ENCODE results near the gene CAPN14. TPM values are rescaled to one million over a fixed set of nuclear protein-coding genes. Genes with fewer than 3 reads are reported as not detected.

The CAPN14 gene
- total and polyA plus RNA-seq, 2 experiments from 2014 or later, result 0.06 to 0.33 TPM

- H3K9me3 ChIP-seq (ENCODE audit: low read depth), result no peaks in the 10 kb centered on the region
- no peaks in the 10 kb centered on the region for H3K4me1 ChIP-seq (ENCODE audit: insufficient read depth)
- TF ChIP-seq EZH2 (IDR thresholded peaks at IDR 0.05; ENCODE audit: borderline replicate concordance), result no peak
- TF ChIP-seq CTCF (IDR thresholded peaks at IDR 0.05; ENCODE audit: poor library complexity), result no peak
- no peaks in the 10 kb centered on the region for H3K9me2 ChIP-seq (replicated peaks; ENCODE audit: insufficient read depth)
- no peak overlapping the region for H3K4me2 ChIP-seq
- H3K4me3 ChIP-seq, result no peak overlapping the region
- peaks cover 20% of the 10 kb centered on the region for H3K27me3 ChIP-seq
- H3K27ac ChIP-seq, result no peak overlapping the region
- H4K20me1 ChIP-seq (ENCODE audit: insufficient read depth, poor library complexity, severe bottlenecking), result no peaks in the 10 kb centered on the region
- no peak overlapping the region for H2AFZ ChIP-seq
- no peaks in the 10 kb centered on the region for H3K79me2 ChIP-seq
- H3K36me3 ChIP-seq (replicated peaks; ENCODE audit: insufficient read depth, low read depth), result no peaks in the 10 kb centered on the region
- WGBS (ENCODE audit: low lambda C conversion rate, missing lambda C conversion rate), result 85% methylated on average over 6 of the region's 6 CpGs
- DNase-seq (ENCODE audit: low spot score), result no peak
Measured at GRCh38 chr2:31150120-31150670, 67.1 kb downstream of the CAPN14 start.

GRCh38 chr2:31148514-31148913, 68.8 kb downstream of the CAPN14 start:
- H3K9me3 ChIP-seq (ENCODE audit: low read depth), result no peaks in the 10 kb centered on the region
- H3K36me3 ChIP-seq (replicated peaks; ENCODE audit: insufficient read depth, low read depth), result no peaks in the 10 kb centered on the region
- H3K27me3 ChIP-seq, result peaks cover 34% of the 10 kb centered on the region
- no peak overlapping the region for H2AFZ ChIP-seq
- H3K4me1 ChIP-seq (ENCODE audit: insufficient read depth), result no peaks in the 10 kb centered on the region
- H4K20me1 ChIP-seq (ENCODE audit: insufficient read depth, poor library complexity, severe bottlenecking), result no peaks in the 10 kb centered on the region
- no peaks in the 10 kb centered on the region for H3K79me2 ChIP-seq
- 82% methylated on average over 2 of the region's 2 CpGs for WGBS (ENCODE audit: low lambda C conversion rate, missing lambda C conversion rate)
- DNase-seq (ENCODE audit: low spot score), result no peak
- TF ChIP-seq CTCF (IDR thresholded peaks at IDR 0.05; ENCODE audit: poor library complexity), result no peak
- TF ChIP-seq EZH2 (IDR thresholded peaks at IDR 0.05; ENCODE audit: borderline replicate concordance), result no peak
- no peak for TF ChIP-seq EZH2phosphoT487 (IDR thresholded peaks at IDR 0.05; ENCODE audit: low read depth, severe bottlenecking, unreplicated experiment)
- no peak overlapping the region for H3K27ac ChIP-seq
- no peaks in the 10 kb centered on the region for H3K9me2 ChIP-seq (replicated peaks; ENCODE audit: insufficient read depth)
- H3K4me2 ChIP-seq, result no peak overlapping the region
- H3K4me3 ChIP-seq, result no peak overlapping the region

- Histone ChIP-seq H3K36me3 (replicated peaks; ENCODE audit: insufficient read depth, low read depth) (no peaks in the 10 kb centered on the region), H3K27me3 (peaks cover 41% of the 10 kb centered on the region), H2AFZ (no peak overlapping the region), H4K20me1 (ENCODE audit: insufficient read depth, poor library complexity, severe bottlenecking) (no peaks in the 10 kb centered on the region), H3K9me2 (replicated peaks; ENCODE audit: insufficient read depth) (no peaks in the 10 kb centered on the region), H3K9me3 (ENCODE audit: low read depth) (no peaks in the 10 kb centered on the region), H3K4me3 (no peak overlapping the region), H3K4me1 (ENCODE audit: insufficient read depth) (no peaks in the 10 kb centered on the region), H3K4me2 (no peak overlapping the region), H3K27ac (no peak overlapping the region), H3K79me2 (no peaks in the 10 kb centered on the region)
- DNase-seq (ENCODE audit: low spot score), result no peak
- no peak for TF ChIP-seq CTCF (IDR thresholded peaks at IDR 0.05; ENCODE audit: poor library complexity)
- TF ChIP-seq EZH2 (IDR thresholded peaks at IDR 0.05; ENCODE audit: borderline replicate concordance), result no peak
- no peak for TF ChIP-seq EZH2phosphoT487 (IDR thresholded peaks at IDR 0.05; ENCODE audit: low read depth, severe bottlenecking, unreplicated experiment)
- 68% methylated on average over 5 of the region's 5 CpGs for WGBS (ENCODE audit: low lambda C conversion rate, missing lambda C conversion rate)
Measured at GRCh38 chr2:31147645-31148044, 69.7 kb downstream of the CAPN14 start.

GRCh38 chr2:31142110-31142509, 75.2 kb downstream of the CAPN14 start:
- no peaks in the 10 kb centered on the region for H3K9me3 ChIP-seq (ENCODE audit: low read depth)
- no peak for DNase-seq (ENCODE audit: low spot score)
- no peak overlapping the region for H2AFZ ChIP-seq
- no peak overlapping the region for H3K4me2 ChIP-seq
- H3K36me3 ChIP-seq (replicated peaks; ENCODE audit: insufficient read depth, low read depth), result no peaks in the 10 kb centered on the region
- H3K27ac ChIP-seq, result no peak overlapping the region
- WGBS (ENCODE audit: low lambda C conversion rate, missing lambda C conversion rate), result 61% methylated on average over 3 of the region's 3 CpGs
- no peak overlapping the region for H3K4me3 ChIP-seq
- TF ChIP-seq EZH2 (IDR thresholded peaks at IDR 0.05; ENCODE audit: borderline replicate concordance) (no peak), CTCF (IDR thresholded peaks at IDR 0.05; ENCODE audit: poor library complexity) (no peak), EZH2phosphoT487 (IDR thresholded peaks at IDR 0.05; ENCODE audit: low read depth, severe bottlenecking, unreplicated experiment) (no peak)
- H3K79me2 ChIP-seq, result no peaks in the 10 kb centered on the region
- peaks cover 3% of the 10 kb centered on the region for H3K4me1 ChIP-seq (ENCODE audit: insufficient read depth)
- H4K20me1 ChIP-seq (ENCODE audit: insufficient read depth, poor library complexity, severe bottlenecking), result no peaks in the 10 kb centered on the region
- H3K9me2 ChIP-seq (replicated peaks; ENCODE audit: insufficient read depth), result no peaks in the 10 kb centered on the region
- H3K27me3 ChIP-seq, result peaks cover 69% of the 10 kb centered on the region
